Hematopoietic multipotent progenitor cell treated with erythropoietin and hydrocortisone succinate and interleukin-3 and kit ligand, for 15 days (in vitro differentiated cells): ENCODE measurements around the gene KCNAB2.

Experiments used
- DNase-seq: peaks from one replicate; pipeline ENCODE4 v3.0.0-alpha.2; 2015; ENCODE audit warnings: low spot score

KCNAB2 gene

DNA sequence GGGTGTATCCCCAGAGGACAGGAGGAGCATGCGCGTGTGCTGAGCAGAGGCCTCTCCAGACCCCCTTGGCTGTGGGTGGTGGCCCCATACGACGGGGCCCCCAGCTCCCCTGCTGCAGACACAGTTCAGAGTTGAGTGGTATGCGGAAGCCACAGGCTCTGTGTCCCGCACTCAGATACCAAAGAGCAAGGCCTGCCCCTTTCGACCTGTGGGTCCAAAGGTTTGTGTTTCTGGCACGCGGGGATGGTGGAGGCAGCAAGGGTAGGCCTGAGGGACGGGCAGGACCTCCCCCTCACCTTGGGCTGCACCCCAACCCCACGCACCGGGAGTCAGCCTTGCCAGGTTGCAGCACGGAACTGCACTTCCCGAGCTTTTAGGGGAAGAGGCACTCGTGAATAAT lies at the start of gene KCNAB2:
Gene KCNAB2 (plus strand): TSS at position 328 of the 400 bp plus-strand sequence. CDS start 5,649 bp downstream, outside the sequence.
- no peak for DNase-seq

DNA sequence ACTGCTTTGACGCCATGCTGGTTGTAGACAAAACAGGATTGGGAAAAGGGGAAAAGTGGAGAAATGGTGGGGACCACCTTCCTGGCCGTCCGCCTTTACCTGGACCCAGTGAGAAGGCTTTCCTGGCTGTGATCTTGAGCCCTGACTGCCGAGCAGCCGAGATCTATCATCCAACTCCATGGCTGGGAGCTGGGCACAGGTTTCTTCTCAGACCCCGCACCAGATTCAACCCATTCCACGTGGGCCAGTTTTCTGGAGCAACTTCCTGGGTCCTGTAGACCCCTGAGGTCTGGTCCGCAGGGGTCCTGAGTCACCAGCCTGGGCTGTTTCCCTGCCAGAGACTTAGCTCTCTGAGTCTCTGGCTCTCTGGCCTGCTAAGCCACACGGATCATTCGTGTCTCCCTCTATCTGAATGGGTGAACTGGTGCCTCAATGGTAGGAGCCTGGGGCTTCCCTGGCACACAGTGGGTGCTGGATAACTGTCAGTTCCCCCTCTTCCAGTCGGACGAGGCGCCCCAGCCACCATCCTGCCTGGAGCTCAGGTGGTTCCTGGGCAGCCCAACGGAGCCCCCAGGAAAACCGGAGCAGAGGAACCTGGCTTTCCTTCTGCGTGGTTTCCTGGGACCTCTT lies 48.9 kb upstream of the KCNAB2 start:
- no peak for DNase-seq

DNA sequence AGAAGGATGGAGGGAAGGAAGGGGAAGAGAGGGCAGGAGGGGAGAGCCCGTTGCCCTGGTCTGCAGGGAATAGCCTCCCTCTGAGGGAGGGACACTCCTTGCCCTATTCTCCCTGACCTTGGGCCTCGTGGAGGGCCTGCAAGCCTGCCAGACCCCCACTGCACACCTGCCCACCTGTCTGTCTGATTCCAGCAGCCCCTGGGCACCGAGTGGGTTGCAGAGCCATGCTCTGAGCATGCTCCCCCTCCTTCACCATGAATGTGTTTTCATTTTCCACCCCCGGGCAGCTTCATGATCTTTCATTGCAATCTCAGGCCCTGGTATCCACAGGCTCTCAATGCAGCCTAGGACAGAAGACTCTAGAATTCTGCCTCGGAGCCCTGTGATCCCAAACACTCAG lies 48.4 kb upstream of the KCNAB2 start:
- DNase-seq = no peak

DNA sequence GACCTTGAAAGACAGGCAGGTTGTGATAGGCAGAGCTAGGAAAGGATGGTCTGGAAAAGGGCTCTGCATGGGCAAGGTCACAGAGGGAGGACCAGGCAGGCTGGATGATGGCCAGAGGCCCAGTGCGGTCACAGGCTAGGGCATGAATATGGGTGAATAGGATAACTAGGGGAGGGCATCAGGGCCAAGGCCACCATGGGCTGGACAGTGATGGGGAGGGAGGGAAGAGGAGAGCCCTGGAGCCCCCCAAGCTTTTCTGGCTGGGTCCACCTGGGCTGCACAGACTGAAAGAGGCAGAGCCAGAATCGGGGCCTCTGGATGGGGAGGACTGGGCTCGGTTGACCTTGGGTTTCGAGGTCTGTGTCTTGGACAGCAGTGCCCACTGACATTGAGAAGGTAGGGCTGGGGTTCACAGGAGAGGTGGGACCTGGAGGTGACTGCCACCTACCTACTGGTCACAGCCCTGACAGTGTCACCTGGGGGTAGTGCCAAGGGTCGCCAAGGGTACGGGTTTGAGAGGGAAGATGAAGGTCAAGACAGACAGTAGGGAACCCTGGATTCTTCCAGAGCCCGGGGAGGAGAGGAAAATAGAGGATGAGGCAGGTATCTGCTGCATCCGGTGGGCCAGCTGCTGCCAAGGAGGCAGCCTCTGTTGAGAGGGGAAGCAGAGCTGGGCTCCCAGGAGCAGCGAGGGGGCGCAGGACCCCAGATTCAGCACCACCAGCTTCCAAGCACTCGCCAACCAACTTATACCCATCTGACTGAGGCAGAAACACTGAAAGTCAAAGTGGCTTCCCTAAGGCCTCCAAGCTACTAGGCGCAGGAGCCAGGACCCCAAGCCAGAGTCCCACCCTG lies 47.4 kb upstream of the KCNAB2 start:
- no peak for DNase-seq

DNA sequence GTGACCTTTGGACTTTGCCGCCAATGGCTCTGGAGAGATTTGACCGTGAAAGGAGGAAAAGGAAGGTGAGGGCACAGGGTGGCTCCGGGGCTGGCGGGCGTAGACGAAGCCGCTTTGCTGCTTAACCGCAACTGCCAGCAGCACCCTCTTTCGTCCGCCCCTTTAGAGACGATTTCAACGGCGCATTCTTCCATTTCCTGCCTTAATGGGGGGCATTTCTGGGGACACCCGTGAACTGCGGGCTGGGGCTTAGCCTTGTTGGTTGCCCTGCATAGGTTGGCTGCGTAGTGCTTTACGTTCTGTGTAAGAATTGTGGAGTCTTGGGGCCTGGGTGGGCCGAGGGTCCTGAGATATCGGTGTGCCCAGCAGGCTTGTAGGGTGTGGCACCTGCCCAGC lies 46.8 kb upstream of the KCNAB2 start:
- DNase-seq = no peak

DNA sequence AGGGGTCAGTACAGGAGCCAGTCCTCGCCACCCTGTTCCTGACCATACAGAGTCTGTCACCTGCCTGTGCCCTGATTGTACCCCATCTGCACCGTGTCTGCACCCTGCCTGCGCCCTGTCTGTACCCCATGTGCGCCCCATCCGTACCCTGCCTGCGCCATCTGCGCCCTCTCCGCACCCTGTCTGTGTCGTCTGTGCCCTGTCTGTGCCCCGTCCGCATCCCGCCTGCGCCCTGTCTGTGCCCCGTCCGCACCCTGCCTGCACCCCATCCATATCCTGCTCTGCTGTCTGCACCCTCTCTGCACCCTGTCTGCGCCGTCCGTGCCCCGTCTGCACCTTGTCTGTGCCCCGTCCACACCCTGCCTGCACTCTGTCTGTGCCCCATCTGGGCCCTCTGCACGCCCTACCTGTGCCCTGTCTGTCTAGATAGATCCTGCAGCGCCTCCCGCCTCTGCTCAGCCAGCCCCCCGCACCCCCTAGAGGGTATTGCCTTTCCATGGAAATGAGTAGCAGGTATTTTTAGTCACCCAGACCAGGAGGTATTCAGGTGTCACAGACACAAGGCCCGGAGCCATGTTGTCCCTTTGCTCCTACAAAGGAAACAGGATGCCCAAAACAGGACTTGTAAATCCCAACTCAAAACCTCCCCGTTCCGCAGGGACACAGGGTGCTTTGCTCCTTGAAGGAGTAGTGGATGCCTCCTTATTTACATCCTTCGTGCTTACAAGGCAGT lies 45.8 kb upstream of the KCNAB2 start:
- no peak for DNase-seq

DNA sequence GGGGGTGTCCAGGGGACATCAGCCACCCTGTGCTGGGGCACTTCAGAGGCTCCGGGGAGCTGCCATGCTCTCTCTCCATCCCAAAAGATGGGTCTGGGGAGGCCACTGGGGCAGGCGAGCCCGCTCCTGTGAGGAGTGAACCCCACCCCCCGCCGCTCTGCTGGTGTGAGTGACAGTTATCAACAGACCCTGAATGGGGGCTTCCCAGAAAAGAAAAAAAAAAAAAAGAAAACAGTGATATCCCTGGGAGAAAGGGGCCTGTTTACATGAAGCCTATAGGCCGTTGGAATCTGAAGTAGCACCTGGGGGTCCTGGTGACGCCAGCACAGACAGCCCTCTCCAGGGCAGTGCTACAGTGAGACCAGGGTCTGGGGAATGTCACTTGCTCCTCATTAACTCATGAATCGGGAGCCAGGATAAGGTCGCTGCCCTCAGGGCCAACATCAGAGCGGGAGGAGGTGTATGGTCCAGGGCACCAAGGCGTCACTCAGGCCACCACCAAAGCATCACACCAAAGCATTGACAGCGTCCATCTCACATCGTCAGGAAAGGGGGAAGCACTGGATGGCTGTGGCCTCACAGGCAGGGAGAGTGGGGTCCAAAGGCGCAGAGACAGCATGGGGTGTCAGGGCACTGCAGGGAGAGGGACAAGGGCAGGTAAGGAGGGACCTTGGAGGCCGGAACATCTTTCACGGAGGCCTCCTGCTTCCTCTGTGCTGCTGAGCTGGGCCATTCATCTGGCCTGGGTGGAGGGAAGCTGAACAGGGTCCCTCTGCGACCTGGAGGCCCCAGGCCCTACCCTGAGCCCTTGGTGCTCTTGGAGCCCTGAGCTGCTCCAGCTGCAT lies 45.0 kb upstream of the KCNAB2 start:
- no peak for DNase-seq

DNA sequence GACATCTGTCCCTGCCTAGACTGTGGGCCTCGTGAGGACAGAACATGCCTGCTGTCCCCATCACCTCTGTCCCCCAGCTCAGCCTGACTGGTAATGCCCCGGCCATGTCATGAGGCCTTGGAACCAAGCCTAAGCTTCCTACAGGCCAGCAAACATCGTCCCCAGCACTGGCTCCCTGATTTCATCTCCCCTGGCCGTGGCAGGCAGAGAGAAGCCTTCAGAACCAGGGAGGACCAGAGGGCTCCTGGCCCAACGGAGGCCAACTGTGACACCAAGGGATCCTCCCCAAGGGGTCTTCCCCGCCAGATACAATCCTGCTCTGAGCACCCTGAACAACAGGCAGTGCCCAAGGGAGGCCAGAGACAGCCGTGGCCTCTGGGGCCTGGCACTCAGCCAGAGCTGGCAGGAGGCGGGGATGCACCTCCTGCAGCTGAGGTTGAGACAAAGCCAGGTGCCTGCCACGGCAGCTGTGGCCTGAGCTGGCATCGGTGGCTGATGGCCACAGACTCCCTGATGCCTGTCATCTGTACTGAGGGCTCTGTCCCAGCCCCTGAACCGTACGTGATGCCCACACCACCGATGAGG lies 43.6 kb upstream of the KCNAB2 start:
- no peak for DNase-seq

DNA sequence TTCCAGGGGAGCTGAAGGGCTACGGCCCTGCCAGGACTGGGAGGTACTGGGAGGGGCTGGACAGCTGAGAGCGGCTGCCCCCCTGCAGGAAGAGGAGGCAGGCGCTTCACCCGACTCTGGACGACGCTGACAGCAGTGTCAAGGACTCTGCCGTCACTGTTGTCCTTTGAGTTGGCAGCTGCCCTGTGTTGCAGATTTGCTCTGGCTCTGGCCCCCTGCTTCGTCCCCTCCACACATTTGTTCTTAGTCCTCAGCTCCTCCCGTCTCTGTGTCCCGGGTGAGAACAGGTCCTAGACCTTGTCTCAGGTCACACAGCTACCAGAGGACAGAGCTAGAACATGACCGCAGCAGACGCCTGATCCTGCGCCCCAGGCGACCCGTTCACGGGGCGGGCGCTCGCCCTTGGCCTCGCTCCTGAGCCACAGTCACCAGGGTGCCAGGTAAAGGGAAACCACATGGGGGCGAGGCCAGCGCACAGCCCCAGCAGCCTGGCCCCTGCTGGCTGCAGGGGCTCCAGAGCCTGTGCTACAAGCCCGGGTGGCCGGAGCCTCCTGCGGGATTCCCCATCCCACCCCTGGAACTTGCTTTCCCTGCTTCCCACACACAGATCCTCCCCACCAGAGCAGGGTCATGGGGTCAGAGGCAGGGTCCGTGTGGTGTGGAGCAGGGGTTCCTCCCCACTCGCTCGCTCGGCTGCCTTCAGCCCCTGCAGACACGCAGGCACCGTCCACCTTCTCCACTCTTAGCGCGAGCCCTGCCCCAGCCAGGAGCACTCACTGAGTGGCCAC lies 42.8 kb upstream of the KCNAB2 start:
- no peak for DNase-seq

DNA sequence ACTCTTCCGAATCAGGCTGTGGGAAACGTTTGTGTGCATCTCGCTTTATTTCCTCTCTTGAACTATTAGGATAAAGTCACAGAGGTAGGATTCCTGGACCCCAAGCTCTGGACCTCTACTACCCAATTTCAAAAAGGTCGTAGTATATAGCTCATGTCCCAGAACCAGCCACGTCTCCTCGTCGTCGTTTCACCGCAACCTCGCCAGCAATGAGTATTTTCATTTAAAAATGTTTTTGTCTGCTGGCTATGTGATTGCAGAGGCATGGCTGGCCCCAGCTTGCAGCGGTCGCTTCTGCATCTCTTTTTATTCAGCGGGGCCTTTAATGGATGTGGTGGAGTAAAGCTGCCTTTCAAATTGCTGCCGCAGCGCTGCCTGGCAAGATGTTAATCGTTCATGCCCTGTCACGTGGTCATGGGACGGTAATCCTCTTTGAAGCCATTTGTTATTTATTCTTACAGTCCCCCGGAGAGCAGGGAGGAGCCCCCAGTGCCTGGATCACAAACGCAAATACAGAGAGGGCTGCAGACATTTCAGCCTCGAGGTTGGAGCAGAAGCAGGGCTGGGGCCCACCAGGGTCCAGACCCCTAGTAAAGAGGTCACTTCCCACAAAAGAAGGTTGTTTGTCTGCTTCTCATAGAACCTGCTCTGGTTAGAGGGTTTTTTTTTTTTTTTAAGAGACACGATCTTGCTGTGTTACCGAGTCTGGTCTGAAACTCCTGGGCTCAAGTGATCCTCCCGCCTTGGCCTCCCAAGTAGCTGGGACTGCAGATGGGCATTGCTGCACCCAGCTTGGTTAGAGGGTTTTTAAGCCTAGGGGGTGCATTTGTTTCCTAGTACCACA lies 41.9 kb upstream of the KCNAB2 start:
- no peak for DNase-seq

DNA sequence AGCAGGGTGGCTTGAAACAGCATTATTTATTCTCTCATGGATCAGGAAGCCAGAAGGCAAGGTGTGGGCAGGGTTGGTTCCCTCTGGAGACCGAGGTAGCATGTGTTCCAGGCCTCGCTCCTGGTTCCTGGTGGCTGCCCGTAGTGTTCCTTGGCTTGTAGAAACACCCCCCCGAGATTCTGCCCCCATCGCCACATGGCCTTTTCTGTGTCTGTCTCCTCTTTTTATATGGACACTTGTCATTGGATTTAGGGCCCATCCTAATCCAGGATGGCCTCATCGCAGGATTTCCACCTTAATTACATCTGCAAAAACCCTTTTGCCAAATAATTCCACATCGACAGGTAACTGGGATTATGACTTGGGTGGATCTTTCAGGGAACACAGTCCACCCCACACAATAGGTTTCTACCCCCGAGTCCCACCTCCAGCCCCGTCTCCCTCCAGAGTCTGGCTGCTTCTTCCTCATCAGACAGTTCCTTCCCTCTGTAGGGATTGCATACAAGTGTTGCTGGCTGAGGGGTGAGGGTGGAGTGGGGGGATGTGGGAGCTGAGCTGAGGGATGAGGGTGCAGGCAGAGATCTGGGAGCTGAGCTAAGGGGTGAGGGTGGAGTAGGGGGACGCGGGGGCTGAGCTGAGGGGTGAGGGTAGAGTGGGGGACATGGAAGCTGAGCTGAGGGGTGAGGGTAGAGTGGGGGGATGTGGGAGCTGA lies 41.1 kb upstream of the KCNAB2 start:
- no peak for DNase-seq

DNA sequence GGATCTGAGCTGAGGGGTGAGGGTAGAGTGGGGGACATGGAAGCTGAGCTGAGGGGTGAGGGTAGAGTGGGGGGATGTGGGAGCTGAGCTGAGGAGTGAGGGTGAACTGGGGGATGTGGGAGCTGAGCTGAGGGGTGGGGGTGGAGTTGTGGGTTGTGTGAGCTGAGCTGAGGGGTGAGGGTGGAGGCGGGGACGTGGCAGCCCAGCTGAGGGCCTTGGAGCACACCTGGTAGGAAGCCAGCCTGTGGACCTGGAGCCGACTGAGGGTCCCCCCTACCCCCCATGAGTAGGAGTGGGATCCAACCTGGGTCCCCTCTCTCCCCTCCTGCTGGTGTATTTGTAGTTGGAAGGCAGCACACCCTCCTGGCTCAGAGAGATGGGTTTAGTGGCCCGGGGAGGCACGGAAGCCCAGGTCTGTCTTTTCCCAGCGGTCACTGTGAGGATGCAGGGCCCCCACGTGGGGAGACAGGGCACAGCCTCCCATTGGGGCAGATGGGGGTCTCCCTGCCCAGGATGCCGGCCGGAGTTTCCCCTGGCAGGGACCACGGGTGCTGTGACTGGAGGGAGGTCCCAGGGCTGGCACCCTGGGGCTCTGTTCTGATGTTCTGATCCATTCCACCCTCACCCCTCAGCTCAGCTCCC lies 40.3 kb upstream of the KCNAB2 start:
- DNase-seq = no peak

DNA sequence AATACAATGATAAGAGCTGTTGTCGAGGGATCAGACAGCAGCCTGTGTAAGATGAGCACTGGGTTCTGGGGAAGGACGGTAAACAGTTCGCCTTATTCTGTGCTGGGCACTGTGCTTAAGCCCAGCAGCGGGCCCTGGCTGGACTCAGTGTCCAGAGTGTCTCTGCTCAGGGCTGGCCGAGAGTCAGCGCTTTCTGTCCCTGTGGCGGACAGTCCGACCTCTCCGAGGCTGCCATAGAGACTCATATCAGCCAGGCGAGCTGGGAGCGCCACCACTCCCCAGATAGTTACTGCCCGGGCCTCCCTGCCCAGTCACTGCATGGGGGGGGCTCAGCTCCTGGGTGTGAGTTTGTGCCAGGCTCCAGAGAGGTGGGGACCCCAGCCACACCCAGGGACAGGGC lies 38.8 kb upstream of the KCNAB2 start:
- DNase-seq = no peak

DNA sequence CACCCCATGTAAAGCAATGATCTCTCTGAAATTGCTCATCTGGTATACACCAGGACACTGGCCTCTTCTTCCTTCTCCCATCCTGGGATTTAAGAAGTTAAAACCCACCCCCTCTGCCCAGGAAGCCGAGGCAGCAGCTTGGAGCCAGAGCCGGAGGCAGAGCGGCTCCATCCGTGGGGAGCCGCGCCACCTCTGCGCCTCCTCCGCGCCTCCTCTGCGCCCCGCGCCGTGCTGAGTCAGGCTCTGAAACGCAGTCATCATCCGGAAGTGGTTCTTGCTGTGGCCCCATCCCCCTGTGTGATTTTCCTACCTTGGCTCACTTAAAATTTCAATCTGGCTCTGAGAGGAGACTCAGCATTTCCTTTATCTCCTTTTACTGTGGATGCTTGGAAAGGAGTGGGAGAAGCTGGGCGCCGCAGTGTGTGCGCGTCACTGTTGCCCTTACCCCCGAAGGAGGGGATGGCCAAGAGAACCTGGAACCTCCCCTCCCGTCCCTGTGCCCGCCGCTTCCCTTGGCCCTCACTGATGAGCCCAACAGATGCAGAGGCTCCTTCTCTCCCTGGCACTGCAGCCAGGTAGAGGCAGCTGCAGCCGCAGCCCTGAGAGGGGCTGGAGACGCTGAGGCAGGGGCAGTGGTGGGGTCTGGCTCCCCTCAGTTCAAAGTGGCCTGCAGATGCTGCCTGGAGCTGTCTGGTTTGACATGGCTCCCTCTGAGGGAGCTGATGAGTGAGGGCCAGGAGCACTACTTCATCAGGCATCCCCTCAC lies 38.2 kb upstream of the KCNAB2 start:
- no peak for DNase-seq

DNA sequence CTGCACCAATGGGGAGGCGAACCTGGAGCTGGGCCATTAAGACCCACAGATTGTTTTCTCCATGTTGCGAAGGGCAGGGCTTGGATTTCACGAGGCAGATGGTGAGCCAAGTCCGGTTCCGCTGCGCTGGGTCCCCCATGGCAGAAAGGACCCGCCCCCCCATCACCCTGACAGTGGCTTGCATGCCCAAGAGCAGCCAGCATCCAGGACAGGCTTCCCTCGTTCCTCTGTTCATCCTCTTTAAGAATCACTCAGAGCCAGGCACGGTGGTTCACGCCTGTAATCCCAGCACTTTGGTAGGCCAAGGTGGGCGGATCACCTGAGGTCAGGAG lies 37.6 kb upstream of the KCNAB2 start:
- no peak for DNase-seq

DNA sequence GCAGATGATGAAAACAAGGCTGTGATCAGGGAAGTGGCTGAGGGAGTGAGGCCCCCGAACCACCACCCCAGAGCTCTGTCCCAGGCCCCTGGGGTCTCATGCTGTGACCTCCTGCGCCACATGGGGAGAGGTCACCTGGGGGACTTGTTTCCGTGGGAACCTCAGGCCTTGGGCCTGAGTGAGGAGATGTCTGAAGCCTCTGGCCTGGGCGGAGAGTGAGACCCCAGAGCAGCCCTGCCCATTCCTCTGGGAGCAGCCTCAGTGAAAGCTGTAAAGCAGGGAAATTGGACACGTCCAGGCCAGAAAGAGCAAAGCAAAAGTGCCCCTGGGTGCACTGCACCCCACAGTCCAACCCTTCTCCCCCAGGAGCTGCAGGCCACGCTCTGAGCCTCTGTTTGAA lies 37.0 kb upstream of the KCNAB2 start:
- no peak for DNase-seq

DNA sequence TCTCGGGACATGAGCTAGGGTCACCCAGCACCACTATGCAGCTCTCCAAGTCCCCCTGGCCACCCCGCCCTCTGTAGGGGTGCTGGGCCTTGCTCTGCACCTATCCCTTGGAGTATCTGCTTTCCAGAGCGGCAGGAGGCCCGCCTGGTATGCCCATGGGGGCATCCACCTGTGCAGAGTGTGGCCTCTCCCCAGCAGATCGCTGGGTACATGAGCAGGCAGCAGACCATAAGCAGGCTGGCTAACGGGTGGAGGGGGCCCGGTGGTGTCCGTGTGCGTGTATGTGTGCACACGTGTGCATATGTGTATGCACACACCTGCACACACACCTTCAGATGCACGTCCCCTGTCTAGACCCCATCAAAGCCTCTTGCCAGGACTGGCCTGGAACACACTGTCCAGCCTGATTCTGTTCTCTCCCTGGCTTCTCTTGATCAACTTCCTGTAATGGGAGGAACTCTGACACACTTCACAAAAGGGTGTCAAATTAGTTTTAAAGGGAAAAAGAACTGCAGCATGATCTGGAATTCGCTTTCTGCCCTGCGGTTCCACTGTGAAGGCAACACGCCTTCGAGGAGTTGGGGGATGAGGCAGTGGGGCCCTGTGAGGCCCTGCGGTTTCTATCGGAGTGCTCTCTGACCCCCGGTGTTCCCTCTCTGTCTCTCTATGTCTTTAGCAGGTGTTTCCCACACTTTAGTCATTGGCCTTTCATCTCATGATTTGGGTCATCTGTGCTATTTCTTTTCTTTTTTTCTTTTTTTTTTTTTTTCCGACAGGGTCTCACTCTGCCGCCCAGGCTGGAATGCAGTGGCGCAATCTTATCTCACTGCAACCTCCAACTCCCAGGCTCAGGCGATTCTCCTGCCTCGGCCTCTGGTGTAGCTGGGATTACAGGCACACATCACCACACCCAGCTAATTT lies 36.3 kb upstream of the KCNAB2 start:
- no peak for DNase-seq
